SJCRH30 (cell line): ENCODE measurements around the gene DNAAF5. TPM values are rescaled to one million over a fixed set of nuclear protein-coding genes. Genes with fewer than 3 reads are reported as not detected.

Experiments used
- DNase-seq, 2 experiments: peaks; one replicate each; pipeline ENCODE4 v3.0.0-alpha.2; 2015 to 2020
- H3K27ac ChIP-seq: fragments of 250-450 bp; sonication (Bioruptor Pico); 2 replicates; pipeline ENCODE4 v1.5.1; 2020; ENCODE audit warnings: mild to moderate bottlenecking, moderate library complexity
- H3K27me3 ChIP-seq: fragments of 250-450 bp; sonication (Bioruptor Pico); 2 replicates; pipeline ENCODE4 v1.5.1; 2020; ENCODE audit warnings: mild to moderate bottlenecking, moderate library complexity
- H3K36me3 ChIP-seq: fragments of 250-450 bp; sonication (Bioruptor Pico); 2 replicates; pipeline ENCODE4 v1.5.1; 2020; ENCODE audit warnings: mild to moderate bottlenecking, moderate library complexity
- H3K4me1 ChIP-seq: fragments of 250-450 bp; sonication (Bioruptor Pico); 2 replicates; pipeline ENCODE4 v1.5.1; 2020; ENCODE audit warnings: mild to moderate bottlenecking, moderate library complexity
- H3K4me3 ChIP-seq: fragments of 250-450 bp; sonication (Bioruptor Pico); 2 replicates; pipeline ENCODE4 v1.5.1; 2020; ENCODE audit warnings: mild to moderate bottlenecking, moderate library complexity
- H3K9me3 ChIP-seq: fragments of 250-450 bp; sonication (Bioruptor Pico); replicated peaks from 2 replicates; pipeline ENCODE4 v1.5.1; 2020; ENCODE audit warnings: mild to moderate bottlenecking, moderate library complexity
- total RNA-seq: library from RNA; depleted of rRNA; stranded (reverse); fragments of >200 nt; shearing (Covaris generic); gene quantifications from 2 replicates; pipeline ENCODE4 v1.2.3, GENCODE V29; 2014; rRNA removed

Gene DNAAF5
- total RNA-seq, 1 experiment from 2014 or later, result 18.4 TPM

DNA sequence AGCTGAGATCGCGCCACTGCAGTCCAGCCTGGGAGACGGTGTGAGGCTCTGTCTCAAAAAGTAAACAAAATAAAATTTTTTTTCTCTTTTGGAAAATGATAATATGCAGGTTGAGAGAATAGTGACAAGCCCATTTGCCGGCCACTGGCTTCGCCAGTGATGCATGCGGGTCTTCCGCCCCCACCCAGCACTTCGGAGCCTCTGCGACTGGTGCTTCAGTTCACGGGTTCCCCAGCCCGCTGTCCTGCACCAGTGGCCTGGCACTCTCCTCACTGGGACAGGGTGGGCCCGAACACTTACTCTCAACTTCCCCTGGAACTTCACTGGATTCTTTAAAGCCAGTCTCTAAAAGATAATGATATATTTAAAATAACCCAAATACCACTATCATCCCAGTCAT is 108.5 kb downstream of the DNAAF5 start:
- no peak for DNase-seq
- Histone ChIP-seq H3K36me3 (peaks cover 7% of the 10 kb centered on the region), H3K27ac (no peak overlapping the region)

DNA sequence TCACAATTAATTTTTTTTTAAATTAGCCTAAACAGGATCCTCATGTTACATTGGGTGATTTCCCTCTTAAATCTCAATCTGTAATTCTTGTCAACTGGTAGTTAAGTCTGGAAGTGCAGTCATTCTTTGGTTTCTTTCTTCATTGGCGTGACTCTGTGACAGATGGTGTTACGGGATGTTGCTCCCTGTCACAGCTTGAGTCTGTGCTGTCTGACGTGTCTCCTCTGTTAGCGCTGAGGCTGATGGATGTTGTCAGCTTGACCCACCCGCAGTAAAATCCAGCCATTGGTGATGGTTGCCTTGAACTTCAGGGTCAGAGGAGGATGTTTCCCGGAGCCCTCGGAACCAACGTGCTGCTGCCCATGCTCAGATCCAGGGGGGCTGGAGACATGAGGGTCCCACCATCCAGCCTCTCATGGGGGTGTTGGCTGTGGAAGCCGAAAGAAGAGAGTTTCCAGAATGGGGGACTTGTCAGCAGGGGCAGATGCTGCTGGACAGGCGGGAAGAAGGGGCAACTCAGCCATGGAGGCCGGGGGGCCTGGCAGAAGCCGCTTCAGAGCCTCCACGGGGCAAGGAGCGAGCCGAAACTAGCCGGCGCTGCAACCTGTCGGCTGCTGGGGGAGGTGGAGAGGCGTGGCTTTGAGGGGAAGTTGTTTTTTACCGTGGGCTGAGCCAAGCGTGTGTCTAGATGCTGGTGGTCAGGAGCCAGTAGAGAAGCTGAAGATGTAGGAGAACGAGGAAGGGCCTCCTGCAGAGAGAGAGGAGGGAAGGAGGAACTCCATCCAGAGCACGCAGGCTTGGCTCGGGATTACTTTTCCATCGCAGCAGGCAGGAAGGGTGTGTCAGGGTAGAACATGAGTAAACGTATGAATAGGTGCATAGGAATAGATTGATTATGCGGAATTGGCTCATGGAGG is 109.2 kb downstream of the DNAAF5 start:
- Histone ChIP-seq H3K27me3 (no peaks in the 10 kb centered on the region), H3K9me3 (no peaks in the 10 kb centered on the region), H3K4me3 (no peak overlapping the region), H3K4me1 (no peaks in the 10 kb centered on the region), H3K27ac (no peak overlapping the region), H3K36me3 (peaks cover 7% of the 10 kb centered on the region)
- no peak for DNase-seq

More for the DNA sequence above, 108.5 kb downstream of the DNAAF5 start:
- Histone ChIP-seq H3K4me3 (no peak overlapping the region), H3K27me3 (no peaks in the 10 kb centered on the region), H3K9me3 (no peaks in the 10 kb centered on the region), H3K4me1 (no peaks in the 10 kb centered on the region)

Other genes with a start within 250 kb of the DNAAF5 start
- 26.9 and 31.6 TPM in 2 replicates for gene PDGFA, start 206.9 kb upstream of the DNAAF5 start, total RNA-seq
- gene PRKAR1B, start 582 bp downstream of the DNAAF5 start, total RNA-seq, result 6.9 and 9.0 TPM in 2 replicates
- 62.0 and 83.3 TPM in 2 replicates for gene SUN1, start 105.8 kb downstream of the DNAAF5 start, total RNA-seq
- gene GET4, start 149.9 kb downstream of the DNAAF5 start, total RNA-seq, result 21.4 and 22.0 TPM in 2 replicates
- gene ADAP1, start 228.0 kb downstream of the DNAAF5 start, total RNA-seq, result 0.04 TPM in 1 of 2 replicates, not detected in the other
- 6.4 and 8.6 TPM in 2 replicates for gene COX19, start 248.8 kb downstream of the DNAAF5 start, total RNA-seq